Activated T-helper 2 cell treated with anti-CD3 and anti-CD28 coated beads, Interferon-gamma antibody, Interleukin-2, Interleukin-4, amounts not matched to agents 10 μg/mL and 5 μg/mL and 100 μg/mL, durations not matched to agents 14 hours and 24 hours and 36 hours (primary cell): ENCODE measurements around the gene MARCHF9. TPM values are rescaled to one million over a fixed set of nuclear protein-coding genes. Genes with fewer than 3 reads are reported as not detected.

ENCODE experiments used
- DNase-seq: peaks from one replicate; pipeline ENCODE4 v3.0.0; 2021; ENCODE audit warnings: low spot score
- H3K27ac Mint-ChIP-seq: one replicate; pipeline ENCODE4 v1.8.0; 2021; ENCODE audit warnings: mixed read lengths
- H3K27me3 Mint-ChIP-seq: one replicate; pipeline ENCODE4 v1.8.0; 2021; ENCODE audit warnings: low read depth, mixed read lengths
- H3K36me3 Mint-ChIP-seq: one replicate; pipeline ENCODE4 v1.8.0; 2021; ENCODE audit warnings: low read depth, mixed read lengths
- H3K4me1 Mint-ChIP-seq: one replicate; pipeline ENCODE4 v1.8.0; 2021; ENCODE audit warnings: low read depth, mixed read lengths
- H3K4me3 Mint-ChIP-seq: one replicate; pipeline ENCODE4 v1.8.0; 2021; ENCODE audit warnings: low read depth, mild to moderate bottlenecking, moderate library complexity, mixed read lengths
- H3K9me3 Mint-ChIP-seq: one replicate; pipeline ENCODE4 v1.8.0; 2021; ENCODE audit warnings: mixed read lengths
- intact Hi-C: fragments of 100-400 bp; cut with micrococcal nuclease; formaldehyde crosslinking; loops from one replicate; pipeline ENCODE4 v1.15.1; 2023
- total RNA-seq: library from RNA; stranded (reverse); gene quantifications from 2 replicates; pipeline ENCODE4 v1.2.3, GENCODE V29; 2022

Gene MARCHF9
- total RNA-seq, 1 donor from 2014 or later = 26.2 TPM

- H3K27ac Mint-ChIP-seq = no peak overlapping the region
- no peak for DNase-seq
- peaks cover 37% of the 10 kb centered on the region for H3K36me3 Mint-ChIP-seq
- no peaks in the 10 kb centered on the region for H3K9me3 Mint-ChIP-seq
- intact Hi-C loops = loop anchor here (5.0 kb wide), 1 partner anchor 150 kb away; no protein-coding TSS in a partner anchor
- peaks cover 37% of the 10 kb centered on the region for H3K4me1 Mint-ChIP-seq
- no peak overlapping the region for H3K4me3 Mint-ChIP-seq
- H3K27me3 Mint-ChIP-seq = peaks cover 2% of the 10 kb centered on the region
Observed at GRCh38 chr12:57757771-57758170, 2.9 kb downstream of the MARCHF9 start.

- Mint-ChIP-seq H3K4me1 (peaks cover 29% of the 10 kb centered on the region), H3K27me3 (peaks cover 2% of the 10 kb centered on the region), H3K27ac (no peak overlapping the region), H3K36me3 (peaks cover 45% of the 10 kb centered on the region), H3K4me3 (no peak overlapping the region), H3K9me3 (no peaks in the 10 kb centered on the region)
- intact Hi-C loops = loop anchor here (5.0 kb wide), 1 partner anchor 149 kb away; no protein-coding TSS in a partner anchor
- no peak for DNase-seq
Observed at GRCh38 chr12:57758552-57759359, 3.9 kb downstream of the MARCHF9 start.

- Mint-ChIP-seq H3K4me3 (no peak overlapping the region), H3K4me1 (peaks cover 25% of the 10 kb centered on the region), H3K27ac (no peak overlapping the region), H3K9me3 (no peaks in the 10 kb centered on the region), H3K36me3 (peaks cover 49% of the 10 kb centered on the region), H3K27me3 (peaks cover 2% of the 10 kb centered on the region)
- intact Hi-C loops = loop anchor here (5.0 kb wide), 1 partner anchor 148 kb away; no protein-coding TSS in a partner anchor
- DNase-seq = no peak
Observed at GRCh38 chr12:57759360-57759980, 4.6 kb downstream of the MARCHF9 start.

GRCh38 chr12:57760347-57760982 is 5.6 kb downstream of the MARCHF9 start:
- Mint-ChIP-seq H3K9me3 (no peaks in the 10 kb centered on the region), H3K36me3 (peaks cover 49% of the 10 kb centered on the region), H3K27me3 (peaks cover 2% of the 10 kb centered on the region), H3K4me1 (peaks cover 26% of the 10 kb centered on the region), H3K27ac (no peak overlapping the region), H3K4me3 (no peak overlapping the region)
- intact Hi-C loops = no loop called here
- DNase-seq = no peak

GRCh38 chr12:57761391-57761998 is 6.6 kb downstream of the MARCHF9 start:
- Mint-ChIP-seq H3K4me3 (no peak overlapping the region), H3K36me3 (peaks cover 49% of the 10 kb centered on the region), H3K4me1 (peaks cover 25% of the 10 kb centered on the region), H3K9me3 (no peaks in the 10 kb centered on the region), H3K27ac (no peak overlapping the region), H3K27me3 (peaks cover 5% of the 10 kb centered on the region)
- DNase-seq = no peak
- intact Hi-C loops = no loop called here

GRCh38 chr12:57762463-57762862 is 7.6 kb downstream of the MARCHF9 start:
- no peak overlapping the region for H3K4me3 Mint-ChIP-seq
- H3K4me1 Mint-ChIP-seq = peaks cover 21% of the 10 kb centered on the region
- intact Hi-C loops = no loop called here
- H3K27me3 Mint-ChIP-seq = peaks cover 5% of the 10 kb centered on the region
- H3K36me3 Mint-ChIP-seq = peaks cover 43% of the 10 kb centered on the region
- no peak overlapping the region for H3K27ac Mint-ChIP-seq
- DNase-seq = no peak
- no peaks in the 10 kb centered on the region for H3K9me3 Mint-ChIP-seq

- Mint-ChIP-seq H3K27me3 (peaks cover 5% of the 10 kb centered on the region), H3K27ac (peak overlapping the region; percentile 60), H3K4me1 (peaks cover 17% of the 10 kb centered on the region), H3K36me3 (peaks cover 49% of the 10 kb centered on the region), H3K4me3 (peak overlapping the region; percentile 87), H3K9me3 (no peaks in the 10 kb centered on the region)
- intact Hi-C loops = no loop called here
- DNase-seq = no peak
Observed at GRCh38 chr12:57763881-57764661, 9.2 kb downstream of the MARCHF9 start.

- intact Hi-C loops = loop anchor here (1.0 kb wide), 1 partner anchor 12 kb away; the partner anchor contains the start of gene CDK4
- Mint-ChIP-seq H3K27me3 (peaks cover 5% of the 10 kb centered on the region), H3K27ac (no peak overlapping the region), H3K4me1 (peaks cover 14% of the 10 kb centered on the region), H3K36me3 (peaks cover 49% of the 10 kb centered on the region), H3K4me3 (peak overlapping the region; percentile 87), H3K9me3 (no peaks in the 10 kb centered on the region)
- DNase-seq = no peak
Observed at GRCh38 chr12:57764662-57765002, 9.7 kb downstream of the MARCHF9 start.

- Mint-ChIP-seq H3K36me3 (peaks cover 49% of the 10 kb centered on the region), H3K27ac (peak overlapping the region; percentile 66), H3K4me1 (peaks cover 14% of the 10 kb centered on the region), H3K27me3 (peaks cover 5% of the 10 kb centered on the region), H3K9me3 (no peaks in the 10 kb centered on the region), H3K4me3 (peak overlapping the region; percentile 87)
- no peak for DNase-seq
- intact Hi-C loops = loop anchor here (1.0 kb wide), 1 partner anchor 13 kb away; the partner anchor contains the start of gene CDK4
Observed at GRCh38 chr12:57765003-57765697, 10.2 kb downstream of the MARCHF9 start.

GRCh38 chr12:57765698-57766463 is 11.0 kb downstream of the MARCHF9 start:
- H3K27me3 Mint-ChIP-seq = peaks cover 5% of the 10 kb centered on the region
- H3K9me3 Mint-ChIP-seq = no peaks in the 10 kb centered on the region
- peak overlapping the region; percentile 87 for H3K4me3 Mint-ChIP-seq
- intact Hi-C loops = loop anchor here (1.0 kb wide), 1 partner anchor 14 kb away; the partner anchor contains the start of gene CDK4
- DNase-seq = no peak
- peaks cover 17% of the 10 kb centered on the region for H3K4me1 Mint-ChIP-seq
- H3K36me3 Mint-ChIP-seq = peaks cover 52% of the 10 kb centered on the region
- peak overlapping the region; percentile 66 for H3K27ac Mint-ChIP-seq
